ENCODE results near the gene RIMBP2.
"Not testable (repeated sequence)": the region's sequence is repeated elsewhere in the genome, so short reads cannot be mapped to it uniquely, and the experiment has no call there.

Gene RIMBP2

DNA sequence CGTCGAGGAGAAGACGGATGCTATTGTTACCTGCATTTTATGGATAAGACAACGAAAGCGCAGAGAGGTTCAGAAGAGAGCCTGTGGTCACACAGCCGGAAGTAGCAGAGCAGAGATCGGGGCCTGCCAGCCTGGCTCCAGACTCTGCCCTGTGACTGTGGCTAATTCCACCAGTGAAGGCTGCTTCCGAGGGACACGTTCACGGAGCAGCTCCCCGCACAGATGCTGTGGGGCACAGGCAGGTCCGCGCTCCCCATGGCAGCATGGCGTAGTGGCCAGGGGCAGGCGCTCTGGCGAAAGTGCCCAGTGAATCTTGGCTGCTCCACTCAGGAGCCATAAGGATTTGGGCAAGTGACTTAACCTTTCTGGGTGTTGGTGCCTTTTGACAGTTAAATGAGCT, 9.8 kb downstream of the RIMBP2 start:
- no peak for DNase-seq (ENCODE audit: low spot score)

- no peak for DNase-seq (ENCODE audit: low spot score)
Measured at GRCh38 chr12:130705178-130705822, 10.8 kb downstream of the RIMBP2 start.

GRCh38 chr12:130704606-130705005, 11.5 kb downstream of the RIMBP2 start:
- no peak for DNase-seq (ENCODE audit: low spot score)

GRCh38 chr12:130703733-130704375, 12.2 kb downstream of the RIMBP2 start:
- DNase-seq (ENCODE audit: low spot score): no peak

DNA sequence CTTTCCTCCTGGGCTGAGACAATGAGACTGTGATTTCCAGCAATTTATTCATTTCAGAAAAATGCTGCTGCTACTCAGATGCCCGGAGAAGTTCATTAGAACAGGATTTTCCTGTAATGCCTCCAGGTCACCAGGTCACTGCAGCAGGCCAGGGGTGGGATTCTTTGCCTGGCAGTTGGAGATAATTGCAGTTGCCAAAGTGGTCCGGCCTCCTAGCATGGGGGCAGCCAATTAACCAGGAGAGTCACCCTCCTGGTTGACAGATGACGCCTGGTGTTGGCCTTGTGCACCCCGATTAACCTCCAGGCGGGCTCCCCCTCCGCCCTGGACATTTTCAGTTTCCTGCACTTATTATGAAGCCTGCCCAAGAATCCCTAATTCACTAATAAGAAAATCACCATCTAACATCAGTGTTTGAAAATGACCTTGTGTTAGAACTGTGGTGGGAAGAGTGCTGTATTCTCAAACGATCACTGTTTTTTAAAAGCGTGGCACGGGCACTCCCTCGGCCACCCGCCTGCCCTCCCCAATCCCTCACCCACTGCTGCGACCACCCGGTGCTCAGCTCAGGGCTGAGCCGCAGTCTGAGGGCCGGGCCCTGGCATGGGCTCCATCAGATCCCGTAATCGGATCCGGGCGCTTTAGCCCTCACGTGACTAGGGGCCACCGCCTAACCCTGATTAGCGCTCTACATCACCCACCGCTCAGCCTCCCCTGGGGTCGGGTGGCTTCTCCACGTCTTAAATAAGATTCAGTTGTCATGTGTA, 12.9 kb downstream of the RIMBP2 start:
- DNase-seq (ENCODE audit: low spot score): no peak

- no peak for DNase-seq (ENCODE audit: low spot score)
Measured at GRCh38 chr12:130701402-130701744, 14.7 kb downstream of the RIMBP2 start.

DNA sequence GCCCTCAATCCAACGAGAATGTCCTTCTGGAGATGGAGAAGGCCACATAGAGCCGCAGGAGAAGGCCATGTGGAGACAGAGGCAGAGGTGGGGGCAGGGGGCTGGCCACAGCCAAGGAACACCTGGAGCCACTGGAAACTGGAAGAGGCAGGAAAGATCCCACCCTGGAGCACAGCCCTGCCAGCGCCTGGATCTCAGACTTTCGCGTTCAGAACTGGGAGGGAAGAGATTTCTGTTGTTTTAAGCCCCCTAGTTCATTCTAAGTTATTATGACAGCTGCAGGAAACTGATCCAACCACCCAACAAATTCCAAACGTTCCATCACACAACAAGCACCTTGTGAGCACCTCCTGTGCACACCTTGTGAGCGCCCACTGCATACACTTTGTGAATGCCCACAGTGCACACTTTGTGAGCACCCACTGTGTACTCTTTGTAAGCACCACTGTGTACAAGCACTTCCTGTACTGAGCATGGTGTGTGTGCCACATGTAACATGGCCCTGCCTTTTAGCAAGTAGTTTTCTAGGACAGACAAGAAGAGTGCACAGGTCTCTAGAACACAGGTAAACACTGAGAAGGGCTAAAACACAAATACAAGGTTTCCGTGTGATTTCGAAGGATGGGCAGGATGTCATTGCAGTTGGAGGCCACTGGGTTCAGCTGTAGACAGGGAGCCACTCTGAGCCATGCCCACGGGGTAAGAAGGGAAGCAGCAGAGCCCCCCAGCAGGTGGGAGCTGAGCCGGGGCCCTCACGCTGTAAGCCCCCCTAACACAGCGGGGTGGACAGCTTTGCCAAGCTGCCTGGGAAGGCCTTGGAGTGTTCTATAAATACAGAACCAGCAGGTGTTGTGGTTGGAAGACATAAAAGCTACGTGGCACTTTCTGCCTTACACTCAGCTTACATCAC, 15.4 kb downstream of the RIMBP2 start:
- no peak for DNase-seq (ENCODE audit: low spot score)

DNA sequence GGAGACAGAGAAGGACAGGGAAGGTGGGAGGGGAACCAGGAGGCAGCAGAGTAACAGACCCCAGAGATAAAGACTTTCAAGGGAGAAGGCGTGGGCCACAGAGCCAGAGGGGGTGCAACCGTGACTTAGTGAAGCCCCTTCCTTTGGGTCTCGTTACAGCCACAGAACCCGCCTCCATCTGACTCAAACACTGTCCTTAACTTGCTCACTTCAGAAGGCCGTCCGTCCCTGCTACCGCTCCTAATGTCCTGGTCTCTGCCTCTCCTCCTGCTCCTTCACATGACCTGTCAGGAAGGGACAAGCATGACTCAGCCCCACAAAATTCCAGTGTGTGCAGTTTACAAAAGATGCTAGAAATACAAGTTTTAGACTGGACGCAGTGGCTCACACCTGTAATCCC, 18.0 kb downstream of the RIMBP2 start:
- DNase-seq (ENCODE audit: low spot score): no peak

GRCh38 chr12:130696379-130697100, 19.6 kb downstream of the RIMBP2 start:
- DNase-seq (ENCODE audit: low spot score): no peak

GRCh38 chr12:130695061-130695460, 21.0 kb downstream of the RIMBP2 start:
- no peak for DNase-seq (ENCODE audit: low spot score)

DNA sequence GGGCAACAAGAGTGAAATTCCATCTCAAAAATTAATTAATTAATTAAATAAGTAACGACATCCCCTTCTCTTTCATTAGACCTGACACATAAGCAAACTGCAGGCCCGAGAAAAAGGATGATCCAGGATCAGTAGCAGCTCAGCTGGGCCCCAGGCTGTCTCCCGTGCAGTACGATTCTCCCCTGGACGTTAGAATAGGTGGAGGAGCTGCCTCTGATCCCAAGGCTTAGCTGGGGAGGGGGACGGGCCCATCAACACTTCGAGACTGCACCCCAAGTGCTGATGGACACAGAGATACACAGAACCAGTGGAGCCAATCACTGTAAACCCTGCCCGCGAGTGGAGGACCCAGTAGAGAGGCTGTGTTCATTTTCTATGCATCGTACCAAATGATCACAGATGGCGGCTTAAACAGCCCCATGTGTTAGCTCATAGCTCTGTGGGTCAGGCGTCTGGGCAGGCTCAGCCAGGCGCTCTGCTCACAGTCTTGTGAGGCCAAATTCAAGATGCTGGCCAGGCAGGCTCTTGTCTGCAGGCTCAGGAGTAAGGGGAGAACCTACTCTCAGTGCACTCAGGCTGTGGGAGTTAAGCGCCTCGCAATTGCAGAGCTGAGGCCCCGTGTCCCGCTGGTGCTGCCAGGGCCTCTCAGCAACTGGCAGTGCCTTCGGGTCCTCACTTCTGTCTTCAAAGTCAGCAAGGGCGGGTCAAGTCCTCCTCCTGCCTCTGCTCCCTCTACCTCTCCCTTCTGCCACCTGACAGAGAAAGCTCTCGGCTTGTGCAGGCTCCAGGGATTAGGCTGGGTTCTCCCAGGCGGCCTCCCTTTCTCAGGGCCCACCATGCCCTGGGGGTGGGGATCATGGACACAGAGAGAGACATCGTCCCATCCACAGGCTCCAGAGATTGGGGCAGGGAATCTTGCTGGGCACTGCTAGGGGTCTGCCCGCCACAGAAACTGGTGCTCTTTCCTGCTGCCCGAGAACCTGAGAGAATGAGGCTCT, 26.4 kb downstream of the RIMBP2 start:
- no peak for DNase-seq (ENCODE audit: low spot score)

- DNase-seq (ENCODE audit: low spot score): not testable (repeated sequence)
Measured at GRCh38 chr12:130688999-130689398, 27.1 kb downstream of the RIMBP2 start.

DNA sequence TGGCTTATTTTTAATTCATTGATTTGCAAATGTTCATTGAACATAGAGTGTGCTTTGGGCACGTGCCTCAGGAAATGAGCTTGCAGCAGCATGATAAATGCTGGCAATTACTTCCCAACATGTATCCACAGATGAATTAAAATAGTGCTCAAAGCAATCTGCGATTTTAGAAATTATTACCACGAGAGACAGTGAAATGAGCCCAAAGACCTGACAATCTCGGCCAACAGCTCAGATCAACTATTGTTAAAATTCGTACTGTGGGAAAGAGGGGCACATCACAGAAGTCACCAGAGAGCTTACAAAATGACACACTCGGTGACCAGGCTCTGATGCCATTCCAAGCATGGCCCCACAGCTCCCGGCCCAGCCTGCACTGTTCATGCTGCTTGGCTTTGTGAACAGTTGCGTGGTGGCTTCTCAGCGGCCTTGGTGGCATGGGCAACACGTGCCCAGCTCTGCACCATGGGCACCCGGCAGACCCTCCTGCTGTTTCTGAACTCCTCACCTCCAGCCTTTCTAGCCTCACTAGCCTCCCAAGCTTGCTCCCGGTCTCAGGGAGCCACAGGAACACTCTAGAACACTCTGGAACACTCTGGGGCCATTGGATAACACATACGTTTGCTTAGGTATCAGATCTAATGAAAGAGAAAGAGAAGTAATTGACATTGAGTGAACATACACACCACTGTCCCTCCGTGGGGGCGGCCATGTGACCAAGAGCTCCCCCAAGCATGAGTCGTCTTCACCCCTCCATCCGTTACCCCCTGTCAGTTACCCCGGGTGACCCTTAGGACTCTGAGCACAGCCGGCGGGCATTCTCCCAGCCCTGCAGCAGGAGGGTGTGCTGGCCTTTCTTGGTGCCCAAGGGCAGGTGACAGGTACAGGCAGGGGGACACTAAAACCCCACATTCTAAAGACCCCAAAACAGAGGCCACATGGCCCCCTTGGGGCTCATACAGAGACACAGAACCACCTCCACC, 28.0 kb downstream of the RIMBP2 start:
- DNase-seq (ENCODE audit: low spot score): no peak

DNA sequence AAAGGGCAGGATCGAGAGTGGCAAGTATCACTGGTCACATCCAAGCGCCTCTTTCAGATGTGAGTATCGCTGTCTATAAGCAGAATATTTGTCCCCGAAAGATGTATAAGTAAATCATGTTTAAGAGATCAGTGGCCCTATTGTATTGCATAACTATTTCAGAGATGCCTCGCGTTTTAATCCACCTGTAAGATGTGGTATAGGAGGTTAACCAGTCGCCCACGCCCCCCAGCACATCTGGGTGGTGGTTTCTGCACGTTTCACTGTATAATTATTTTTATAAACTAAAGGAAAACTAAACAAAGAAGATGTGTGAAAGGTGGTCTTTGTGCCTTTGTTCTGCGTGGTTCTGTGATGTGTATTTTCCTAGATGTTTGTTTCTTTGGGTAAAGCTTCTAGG, 28.9 kb downstream of the RIMBP2 start:
- no peak for DNase-seq (ENCODE audit: low spot score)

DNA sequence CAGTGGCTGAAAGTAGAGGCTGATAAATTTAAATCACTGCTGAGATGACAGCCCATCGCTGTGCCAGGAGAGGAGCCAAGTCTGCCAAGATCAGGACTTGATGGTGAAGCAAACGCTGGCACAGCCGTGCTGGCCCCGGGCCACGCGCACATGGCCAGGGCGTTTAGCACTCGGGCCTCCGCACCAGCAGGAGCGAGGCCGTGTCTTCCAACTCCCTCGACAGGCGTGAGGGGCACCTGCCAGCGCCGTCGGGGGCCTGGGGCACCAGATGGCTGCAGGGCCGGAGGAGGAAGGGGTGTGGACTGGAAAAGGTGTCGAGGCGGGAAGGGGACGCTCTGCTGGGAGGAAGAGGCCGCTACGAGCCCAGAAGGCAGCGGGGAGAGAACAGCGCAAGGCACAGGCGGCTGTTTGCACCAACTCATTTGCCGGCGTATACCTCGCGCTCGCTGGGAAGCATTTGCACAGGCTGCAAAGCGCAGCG, 29.5 kb downstream of the RIMBP2 start:
- DNase-seq (ENCODE audit: low spot score): no peak

DNA sequence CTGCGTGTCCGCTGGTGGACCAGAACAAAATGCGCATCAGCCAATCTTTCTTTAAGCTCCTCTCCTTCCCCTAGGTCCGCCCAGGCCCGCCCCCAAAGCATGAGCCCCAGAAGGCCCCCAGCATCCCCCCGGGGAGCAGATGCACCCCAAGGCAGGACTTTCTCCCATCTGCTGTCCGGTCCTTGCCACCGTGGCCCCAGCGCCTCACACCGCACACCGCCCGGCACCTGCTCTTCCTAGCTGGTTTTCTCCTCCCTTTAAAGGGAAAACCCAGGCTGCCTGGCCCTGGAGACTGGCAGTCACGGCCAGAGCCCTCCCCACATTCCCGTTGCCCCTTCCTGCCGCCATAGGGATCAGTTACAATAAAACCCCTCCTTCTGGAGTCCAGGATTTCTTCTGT, 30.2 kb downstream of the RIMBP2 start:
- DNase-seq (ENCODE audit: low spot score): no peak

DNA sequence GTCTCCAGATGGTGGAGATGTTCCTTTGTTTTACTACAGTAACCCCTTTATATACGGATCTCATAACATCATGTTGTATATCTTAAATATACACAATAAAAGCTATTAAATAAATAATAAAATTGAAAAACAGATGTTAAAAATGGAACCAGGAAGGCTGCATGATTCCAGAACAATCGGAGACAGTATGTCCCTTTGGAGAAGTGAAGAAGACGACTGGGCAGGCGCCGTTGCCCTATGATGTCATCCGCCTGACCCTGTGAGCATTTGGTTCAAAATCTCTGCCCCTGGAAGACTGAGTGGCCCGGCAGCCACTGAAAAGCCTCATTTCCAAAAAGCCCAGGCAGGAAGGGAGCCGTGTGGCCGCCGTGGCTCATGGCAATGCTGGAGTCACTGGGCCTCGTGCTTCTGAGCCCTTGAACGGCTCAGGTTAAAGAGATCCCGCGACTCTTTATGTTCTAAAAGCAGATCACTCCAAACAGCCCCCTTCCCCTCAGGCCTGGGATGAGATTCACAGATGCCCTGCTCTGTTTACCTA, 30.8 kb downstream of the RIMBP2 start:
- DNase-seq (ENCODE audit: low spot score): no peak

- no peak for DNase-seq (ENCODE audit: low spot score)
Measured at GRCh38 chr12:130683811-130684210, 32.3 kb downstream of the RIMBP2 start.

DNA sequence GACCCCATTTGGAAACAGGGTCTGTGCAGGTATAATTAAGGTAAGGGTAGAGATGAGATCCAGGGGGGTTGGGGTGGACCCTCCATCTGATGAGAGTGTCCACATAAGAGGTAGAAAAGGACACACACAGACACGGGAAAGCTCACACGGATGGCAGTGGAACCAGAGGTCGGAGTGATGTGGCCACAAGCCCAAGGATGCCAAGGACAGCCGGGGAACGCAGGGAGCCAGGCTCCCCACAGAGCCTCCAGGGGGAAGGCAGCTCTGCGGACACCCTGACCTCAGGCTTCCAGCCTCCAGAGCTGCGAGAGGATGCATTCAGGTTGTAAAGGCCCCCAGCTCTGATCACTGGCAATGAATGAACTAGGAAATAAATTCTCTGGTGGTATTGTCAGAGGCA, 33.0 kb downstream of the RIMBP2 start:
- DNase-seq (ENCODE audit: low spot score): no peak

All from AG08395 (cell line).